NCI-H187 (cell line): Measurements from ENCODE around the gene LTA4H.
"Not testable (repeated sequence)": the region's sequence is repeated elsewhere in the genome, so short reads cannot be mapped to it uniquely, and the experiment has no call there.

Source experiments
- DNase-seq, 2 experiments: peaks; one replicate each; lab custom pipeline; 2025; lab: John Stamatoyannopoulos, UW

The LTA4H gene

GRCh38 chr12:96035283-96036236 is at the start of gene LTA4H:
Gene LTA4H (minus strand): TSS chr12:96035587. CDS start chr12:96035519, 68 bp downstream.
- DNase-seq: peak; percentile 99 to 100

GRCh38 chr12:96084624-96085023 is 49.2 kb upstream of the LTA4H start:
- no peak for DNase-seq

GRCh38 chr12:96083020-96083719 is 47.8 kb upstream of the LTA4H start:
- DNase-seq: no peak

- no peak for DNase-seq
These were observed 46.2 kb upstream of the LTA4H start for GRCh38 chr12:96081596-96081995.

- no peak for DNase-seq
These were observed 43.1 kb upstream of the LTA4H start for GRCh38 chr12:96078231-96079135.

GRCh38 chr12:96077081-96077480 is 41.7 kb upstream of the LTA4H start:
- no peak for DNase-seq

GRCh38 chr12:96075560-96075959 is 40.2 kb upstream of the LTA4H start:
- DNase-seq: no peak

- DNase-seq: no peak
These were observed 38.3 kb upstream of the LTA4H start for GRCh38 chr12:96073346-96074330.

- no peak for DNase-seq
These were observed 35.4 kb upstream of the LTA4H start for GRCh38 chr12:96070670-96071279.

GRCh38 chr12:96069511-96070231 is 34.3 kb upstream of the LTA4H start:
- no peak for DNase-seq

- DNase-seq: no peak
These were observed 33.2 kb upstream of the LTA4H start for GRCh38 chr12:96068636-96069035.

GRCh38 chr12:96068111-96068510 is 32.7 kb upstream of the LTA4H start:
- no peak for DNase-seq

GRCh38 chr12:96065776-96066175 is 30.4 kb upstream of the LTA4H start:
- not testable (repeated sequence) for DNase-seq

- DNase-seq: no peak
These were observed 29.6 kb upstream of the LTA4H start for GRCh38 chr12:96064966-96065365.

- DNase-seq: no peak
These were observed 28.9 kb upstream of the LTA4H start for GRCh38 chr12:96064271-96064670.

GRCh38 chr12:96063046-96063445 is 27.7 kb upstream of the LTA4H start:
- DNase-seq: no peak

GRCh38 chr12:96061864-96062453 is 26.6 kb upstream of the LTA4H start:
- DNase-seq: peak; percentile 34 to 56

GRCh38 chr12:96061323-96061722 is 25.9 kb upstream of the LTA4H start:
- DNase-seq: no peak

- no peak for DNase-seq
These were observed 24.7 kb upstream of the LTA4H start for GRCh38 chr12:96060041-96060440.
